HG03558 (cell line): ENCODE results near the gene SMPD3.

ENCODE experiments used
- ATAC-seq: cut with Tn5 transposase; IDR thresholded peaks from one replicate; pipeline ENCODE4 v1.9.1; 2021; ENCODE audit warnings: moderate number of reproducible peaks; ENCODE audit not compliant: unreplicated experiment; ENCODE audit errors: extremely low read depth

The SMPD3 gene

GRCh38 chr16:68444056-68444657 lies 4.2 kb downstream of the SMPD3 start:
- no peak for ATAC-seq

DNA sequence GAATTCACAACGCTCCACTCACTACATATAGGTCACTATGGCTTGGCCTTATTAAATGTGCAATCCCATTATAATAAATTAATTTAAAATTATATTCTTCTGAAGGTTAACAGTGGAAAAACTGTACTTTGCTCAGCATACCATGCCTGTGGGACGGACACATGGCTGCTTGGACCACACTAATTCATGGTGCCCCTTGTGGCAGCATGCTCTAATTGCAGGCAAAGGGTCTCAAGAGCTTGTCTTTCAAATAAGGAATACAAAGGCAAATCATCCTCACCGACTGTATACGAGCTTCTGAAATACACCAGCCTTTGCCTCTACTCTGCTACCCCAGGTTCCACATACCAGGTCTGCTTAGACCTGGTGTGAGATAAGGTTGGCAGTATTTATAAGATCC lies 11.7 kb downstream of the SMPD3 start:
- ATAC-seq: no peak

DNA sequence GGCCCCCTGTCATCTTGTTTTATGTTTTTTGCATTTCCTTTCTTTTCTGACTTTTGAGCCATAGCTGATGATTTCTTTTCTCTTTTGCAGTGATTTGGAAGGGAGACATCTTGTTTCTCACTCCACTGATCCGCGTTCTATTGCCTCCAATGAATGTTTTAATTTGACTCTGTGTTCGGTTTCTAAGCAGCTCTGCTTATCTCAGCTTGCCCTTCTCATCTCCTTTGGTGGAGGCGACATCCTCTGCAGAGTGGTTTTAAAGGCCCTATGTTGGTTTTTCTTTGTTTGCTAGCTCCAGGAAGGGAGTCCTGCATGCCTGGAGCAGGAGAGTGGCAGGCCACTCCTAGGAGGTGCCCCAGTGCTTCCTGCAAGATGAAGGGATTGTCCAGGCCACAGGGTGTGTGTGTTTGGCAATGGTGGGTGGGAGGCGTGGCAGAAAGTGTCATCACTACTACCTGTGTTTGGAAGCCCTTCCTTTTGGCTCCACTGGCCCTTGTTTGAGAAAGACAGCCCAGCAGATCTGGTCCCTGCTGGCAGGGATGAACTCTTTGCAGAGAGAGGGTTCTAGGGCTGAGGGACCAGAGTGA lies 13.6 kb downstream of the SMPD3 start:
- no peak for ATAC-seq

DNA sequence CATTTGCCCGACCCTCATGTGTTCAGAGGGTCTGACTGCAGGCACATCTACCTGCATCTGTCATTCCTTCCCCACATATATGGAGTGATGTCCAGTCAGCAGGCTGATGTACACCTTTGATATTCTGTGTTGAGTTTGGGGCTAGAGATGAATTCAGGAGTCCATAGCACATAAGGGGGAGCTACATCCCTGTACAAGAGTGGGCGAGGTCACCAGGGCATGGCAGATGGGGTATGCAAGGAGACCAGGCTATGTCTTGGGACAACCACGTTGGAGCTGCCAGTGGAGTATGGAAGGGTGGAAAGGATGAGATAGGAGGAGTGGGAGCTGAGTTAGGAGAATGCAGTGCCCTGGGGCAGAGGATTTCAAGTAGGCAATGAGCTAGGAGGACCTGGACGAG lies 15.0 kb downstream of the SMPD3 start:
- no peak for ATAC-seq

DNA sequence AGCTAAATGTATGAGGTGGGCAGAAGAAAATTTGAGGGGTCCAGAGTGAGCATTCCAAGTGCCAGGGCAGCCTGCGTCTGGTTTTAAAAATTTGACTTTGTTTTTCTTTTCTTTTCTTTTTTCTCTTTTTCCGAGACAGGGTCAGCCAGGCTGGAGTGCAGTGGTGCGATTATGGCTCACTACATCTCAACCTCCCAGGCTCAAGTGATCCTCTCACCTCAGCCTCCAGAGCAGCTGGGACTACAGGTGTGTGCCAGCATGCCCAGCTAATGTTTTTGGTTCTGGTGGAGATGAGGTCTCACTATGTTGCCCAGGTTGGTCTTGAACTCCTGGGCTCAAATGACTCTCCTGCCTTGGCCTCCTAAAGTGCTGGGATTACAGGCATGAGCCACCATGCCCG lies 15.6 kb downstream of the SMPD3 start:
- ATAC-seq: no peak

- ATAC-seq: no peak
Measured at GRCh38 chr16:68429076-68429854, 19.0 kb downstream of the SMPD3 start.

GRCh38 chr16:68427649-68428303 lies 20.5 kb downstream of the SMPD3 start:
- ATAC-seq: no peak

GRCh38 chr16:68426347-68426652 lies 22.0 kb downstream of the SMPD3 start:
- no peak for ATAC-seq

DNA sequence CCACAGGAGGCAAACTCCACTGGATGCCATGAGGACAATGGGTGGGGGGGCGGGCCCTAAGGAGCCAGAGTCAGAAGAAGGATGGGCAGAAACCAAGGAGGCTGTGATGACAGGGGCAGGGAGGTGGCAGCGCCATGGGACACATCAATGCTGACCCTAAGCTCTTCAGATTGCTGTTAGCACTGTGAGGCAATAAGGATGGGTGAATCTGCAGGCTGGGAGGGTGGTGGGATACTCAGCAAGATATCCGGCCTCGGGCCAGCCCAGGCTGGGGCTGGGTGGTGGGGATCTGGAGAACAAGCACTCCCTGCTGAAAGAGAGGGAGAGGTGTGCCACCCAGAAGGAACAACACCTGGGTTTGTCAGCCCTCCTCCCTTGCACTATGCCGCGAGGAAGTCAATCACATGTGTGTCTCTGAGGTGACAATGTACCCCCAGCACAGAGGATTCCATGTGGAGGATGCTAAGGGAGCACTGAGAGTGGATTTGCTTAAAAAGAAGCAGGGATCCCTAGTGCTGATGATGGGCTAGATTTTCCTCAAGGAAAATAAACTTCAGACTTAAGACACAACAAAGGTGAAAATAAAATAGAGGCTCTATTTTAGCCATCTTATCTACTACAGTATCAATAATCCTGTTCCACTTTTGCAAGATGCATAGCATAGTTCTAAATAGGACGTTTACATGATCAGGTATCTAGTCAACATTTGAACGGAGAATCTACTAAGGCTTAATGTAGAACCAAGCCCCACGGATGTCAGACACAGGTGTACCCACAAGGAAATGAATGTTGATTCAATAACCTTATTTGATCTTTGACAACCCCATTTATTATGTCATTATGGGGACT lies 22.6 kb downstream of the SMPD3 start:
- ATAC-seq: no peak

DNA sequence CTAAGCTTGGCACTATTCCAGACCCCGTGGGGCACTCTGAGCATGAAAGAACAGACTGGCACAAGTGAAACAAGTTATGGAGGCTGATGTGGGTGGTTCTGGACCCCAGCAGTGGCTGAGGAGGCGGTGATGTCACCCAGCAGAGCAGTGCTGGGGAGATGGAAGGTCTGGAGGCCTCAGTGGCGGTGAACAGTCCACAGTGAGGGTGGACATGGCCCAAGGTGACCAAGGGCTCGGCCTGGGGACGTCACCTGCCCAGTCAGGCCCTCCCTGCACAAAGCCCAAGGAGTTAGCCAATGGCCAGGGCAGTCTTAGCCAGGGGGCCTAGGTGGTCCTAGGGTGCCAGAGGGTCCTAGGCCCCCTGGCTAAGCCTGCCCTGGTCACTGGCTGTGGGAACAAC lies 24.5 kb downstream of the SMPD3 start:
- ATAC-seq: no peak

GRCh38 chr16:68422396-68422960 lies 25.8 kb downstream of the SMPD3 start:
- no peak for ATAC-seq

GRCh38 chr16:68421076-68421475 lies 27.2 kb downstream of the SMPD3 start:
- no peak for ATAC-seq

GRCh38 chr16:68420366-68420942 lies 27.9 kb downstream of the SMPD3 start:
- ATAC-seq: no peak

DNA sequence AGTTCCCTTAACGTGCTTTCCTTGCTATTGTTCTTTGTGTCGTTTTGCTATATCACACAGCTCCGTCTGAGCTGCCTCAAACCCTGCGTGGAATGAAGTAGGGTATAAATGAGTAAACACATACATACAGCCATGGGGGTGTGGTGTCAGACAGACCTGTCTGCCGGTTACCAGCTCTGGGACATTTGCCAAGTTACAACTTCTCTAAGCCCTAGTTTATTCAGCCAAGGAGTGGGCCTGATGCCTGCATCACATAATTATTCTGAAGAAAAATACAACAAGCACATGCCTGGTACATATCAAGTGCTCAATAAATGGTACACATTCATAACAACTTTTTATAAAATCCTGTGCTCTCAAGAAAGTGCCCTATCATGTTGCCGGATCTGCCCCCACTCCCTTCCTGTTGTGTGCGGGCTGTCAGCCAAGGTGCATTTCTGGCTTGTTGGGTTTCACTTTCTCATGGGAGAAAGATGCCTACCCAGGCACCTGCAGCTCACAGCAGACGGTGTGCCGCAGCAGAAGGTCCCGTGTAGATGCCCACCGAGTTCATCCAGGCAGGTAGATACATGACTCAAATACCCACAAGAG lies 30.5 kb downstream of the SMPD3 start:
- no peak for ATAC-seq

- no peak for ATAC-seq
Measured at GRCh38 chr16:68416057-68417046, 32.0 kb downstream of the SMPD3 start.

DNA sequence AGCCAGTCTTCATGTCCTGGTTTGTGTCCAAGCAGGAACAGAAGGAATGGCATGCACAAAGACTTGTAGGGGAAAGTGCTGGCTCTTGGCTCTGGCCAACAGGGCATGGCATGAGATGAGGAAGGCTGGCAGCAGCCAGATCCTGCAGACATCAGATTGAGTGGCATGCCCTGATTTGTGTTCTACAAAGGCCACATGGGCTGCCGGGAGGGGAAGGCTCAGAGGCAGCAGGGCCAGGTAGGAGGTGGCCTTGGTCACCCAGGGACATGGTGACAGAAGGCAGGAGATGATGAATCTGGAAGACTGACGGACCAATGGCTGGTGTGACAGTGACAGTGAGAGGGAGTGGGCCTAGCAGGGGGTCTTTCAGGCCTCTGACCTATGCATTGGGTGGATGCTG lies 33.7 kb downstream of the SMPD3 start:
- ATAC-seq: no peak

GRCh38 chr16:68412061-68412460 lies 36.2 kb downstream of the SMPD3 start:
- ATAC-seq: no peak

DNA sequence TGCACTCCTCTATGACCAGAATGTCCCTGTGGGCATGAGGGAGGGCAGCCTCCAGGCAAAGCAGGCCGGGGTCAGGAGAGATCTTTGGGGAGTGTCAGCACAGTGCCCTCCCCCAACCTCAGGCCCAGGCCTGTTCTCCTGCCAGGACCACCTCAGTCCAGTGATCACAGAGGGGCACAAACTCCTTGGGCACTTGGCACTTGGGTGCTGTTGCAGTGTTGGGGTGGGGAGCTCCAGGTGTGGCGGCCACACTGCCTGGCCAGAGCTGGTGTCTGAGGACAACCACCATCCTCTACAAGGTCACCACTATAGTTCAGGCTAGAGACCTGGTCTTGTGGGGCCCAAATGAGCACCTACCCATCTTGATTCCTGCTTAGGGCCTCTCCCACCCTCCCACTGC lies 37.2 kb downstream of the SMPD3 start:
- ATAC-seq: no peak
